NK-92 (cell line): ENCODE results near the gene ZNF217.
"Not testable (repeated sequence)": the region's sequence is repeated elsewhere in the genome, so short reads cannot be mapped to it uniquely, and the experiment has no call there.

Experiments
- DNase-seq: peaks from one replicate; lab custom pipeline; 2025; ENCODE audit not compliant: unreplicated experiment; lab: John Stamatoyannopoulos, UW

Gene ZNF217

GRCh38 chr20:53622247-53623133, 28.9 kb upstream of the ZNF217 start:
- DNase-seq = no peak

GRCh38 chr20:53621482-53622246, 28.0 kb upstream of the ZNF217 start:
- DNase-seq = no peak

- not testable (repeated sequence) for DNase-seq
These were observed 24.9 kb upstream of the ZNF217 start for GRCh38 chr20:53618490-53619000.

- DNase-seq = no peak
These were observed 24.3 kb upstream of the ZNF217 start for GRCh38 chr20:53617791-53618489.

GRCh38 chr20:53616489-53616888, 22.9 kb upstream of the ZNF217 start:
- DNase-seq = not testable (repeated sequence)

GRCh38 chr20:53613748-53614147, 20.1 kb upstream of the ZNF217 start:
- no peak for DNase-seq

- DNase-seq = not testable (repeated sequence)
These were observed 18.6 kb upstream of the ZNF217 start for GRCh38 chr20:53612289-53612688.

- DNase-seq = no peak
These were observed 17.8 kb upstream of the ZNF217 start for GRCh38 chr20:53611449-53611894.

GRCh38 chr20:53609491-53610445, 16.1 kb upstream of the ZNF217 start:
- no peak for DNase-seq

GRCh38 chr20:53608456-53609452, 15.1 kb upstream of the ZNF217 start:
- no peak for DNase-seq

- no peak for DNase-seq
These were observed 14.4 kb upstream of the ZNF217 start for GRCh38 chr20:53608071-53608455.

- DNase-seq = no peak
These were observed 12.8 kb upstream of the ZNF217 start for GRCh38 chr20:53606364-53606985.

- not testable (repeated sequence) for DNase-seq
These were observed 11.8 kb upstream of the ZNF217 start for GRCh38 chr20:53605401-53605800.

- DNase-seq = not testable (repeated sequence)
These were observed 11.2 kb upstream of the ZNF217 start for GRCh38 chr20:53604846-53605245.

GRCh38 chr20:53602661-53603060, 9.0 kb upstream of the ZNF217 start:
- DNase-seq = no peak

GRCh38 chr20:53599910-53600632, 6.4 kb upstream of the ZNF217 start:
- no peak for DNase-seq

GRCh38 chr20:53599378-53599777, 5.7 kb upstream of the ZNF217 start:
- no peak for DNase-seq

GRCh38 chr20:53599044-53599362, 5.4 kb upstream of the ZNF217 start:
- no peak for DNase-seq
